Left lobe of liver (tissue), 2 donors: Measurements from ENCODE around the gene POLR1A. TPM values are rescaled to one million over a fixed set of nuclear protein-coding genes. Genes with fewer than 3 reads are reported as not detected.

Experiments
- ATAC-seq: fragments of 200-7000 bp; cut with Tn5 transposase; one replicate; pipeline ENCODE4 v1.9.1; 2020; ENCODE audit warnings: mild to moderate bottlenecking, moderate library complexity
- DNase-seq: peaks from one replicate; pipeline ENCODE4 v3.0.0-alpha.2; 2020; ENCODE audit warnings: low spot score
- total RNA-seq: library from RNA; stranded (reverse); gene quantifications from one replicate; pipeline ENCODE4 v1.2.1, GENCODE V29; 2021
- donor health status: DM: no; HTN: no; CAD: no; lungs with moderate emphysema.
- donor health status: DM: no; HTN: yes; CAD: no.

Gene POLR1A
- total RNA-seq = 12.1 TPM

- DNase-seq (peak; percentile 91), ATAC-seq (peak; percentile 94)
These were observed at the start of gene POLR1A for GRCh38 chr2:86105252-86105968. POLR1A (minus strand) TSS chr2:86105886; CDS start chr2:86105776, 110 bp downstream.

- DNase-seq (no peak), ATAC-seq (no peak)
These were observed 44.8 kb upstream of the POLR1A start for GRCh38 chr2:86150502-86150901.

GRCh38 chr2:86147793-86148192 is 42.1 kb upstream of the POLR1A start:
- ATAC-seq = no peak
- DNase-seq = no peak

GRCh38 chr2:86143926-86144685 is 38.4 kb upstream of the POLR1A start:
- DNase-seq (no peak), ATAC-seq (no peak)

GRCh38 chr2:86143307-86143706 is 37.6 kb upstream of the POLR1A start:
- no peak for DNase-seq

GRCh38 chr2:86142436-86143257 is 37.0 kb upstream of the POLR1A start:
- DNase-seq (no peak), ATAC-seq (no peak)

More at GRCh38 chr2:86143307-86143706, 37.6 kb upstream of the POLR1A start:
- peak; percentile 15 for ATAC-seq

GRCh38 chr2:86140969-86141392 is 35.3 kb upstream of the POLR1A start:
- ATAC-seq (no peak), DNase-seq (no peak)

- DNase-seq (no peak), ATAC-seq (no peak)
These were observed 34.3 kb upstream of the POLR1A start for GRCh38 chr2:86139981-86140380.

GRCh38 chr2:86138736-86139625 is 33.3 kb upstream of the POLR1A start:
- ATAC-seq (no peak), DNase-seq (no peak)

GRCh38 chr2:86136141-86136540 is 30.5 kb upstream of the POLR1A start:
- DNase-seq (no peak), ATAC-seq (no peak)

- no peak for DNase-seq
- no peak for ATAC-seq
These were observed 30.0 kb upstream of the POLR1A start for GRCh38 chr2:86135653-86136052.

- ATAC-seq = no peak
- no peak for DNase-seq
These were observed 29.0 kb upstream of the POLR1A start for GRCh38 chr2:86134709-86135108.

GRCh38 chr2:86124683-86125082 is 19.0 kb upstream of the POLR1A start:
- DNase-seq (no peak), ATAC-seq (no peak)

GRCh38 chr2:86123328-86123925 is 17.7 kb upstream of the POLR1A start:
- ATAC-seq = no peak
- no peak for DNase-seq

GRCh38 chr2:86118130-86118529 is 12.4 kb upstream of the POLR1A start:
- DNase-seq (no peak), ATAC-seq (no peak)

GRCh38 chr2:86107031-86107430 is 1.3 kb upstream of the POLR1A start:
- DNase-seq (no peak), ATAC-seq (no peak)

GRCh38 chr2:86105969-86106945 is 571 bp upstream of the POLR1A start, which contains the start of gene PTCD3:
PTCD3 (plus strand) TSS chr2:86106235; CDS start chr2:86106248, 13 bp downstream.
- DNase-seq (peak; percentile 94), ATAC-seq (peak; percentile 93)

GRCh38 chr2:86102157-86102556 is 3.5 kb downstream of the POLR1A start:
- no peak for ATAC-seq
- no peak for DNase-seq

GRCh38 chr2:86097913-86098312 is 7.8 kb downstream of the POLR1A start:
- no peak for ATAC-seq

More at GRCh38 chr2:86097913-86098312, 7.8 kb downstream of the POLR1A start:
- no peak for DNase-seq
